ENCODE data around the gene F5.

The F5 gene

DNA sequence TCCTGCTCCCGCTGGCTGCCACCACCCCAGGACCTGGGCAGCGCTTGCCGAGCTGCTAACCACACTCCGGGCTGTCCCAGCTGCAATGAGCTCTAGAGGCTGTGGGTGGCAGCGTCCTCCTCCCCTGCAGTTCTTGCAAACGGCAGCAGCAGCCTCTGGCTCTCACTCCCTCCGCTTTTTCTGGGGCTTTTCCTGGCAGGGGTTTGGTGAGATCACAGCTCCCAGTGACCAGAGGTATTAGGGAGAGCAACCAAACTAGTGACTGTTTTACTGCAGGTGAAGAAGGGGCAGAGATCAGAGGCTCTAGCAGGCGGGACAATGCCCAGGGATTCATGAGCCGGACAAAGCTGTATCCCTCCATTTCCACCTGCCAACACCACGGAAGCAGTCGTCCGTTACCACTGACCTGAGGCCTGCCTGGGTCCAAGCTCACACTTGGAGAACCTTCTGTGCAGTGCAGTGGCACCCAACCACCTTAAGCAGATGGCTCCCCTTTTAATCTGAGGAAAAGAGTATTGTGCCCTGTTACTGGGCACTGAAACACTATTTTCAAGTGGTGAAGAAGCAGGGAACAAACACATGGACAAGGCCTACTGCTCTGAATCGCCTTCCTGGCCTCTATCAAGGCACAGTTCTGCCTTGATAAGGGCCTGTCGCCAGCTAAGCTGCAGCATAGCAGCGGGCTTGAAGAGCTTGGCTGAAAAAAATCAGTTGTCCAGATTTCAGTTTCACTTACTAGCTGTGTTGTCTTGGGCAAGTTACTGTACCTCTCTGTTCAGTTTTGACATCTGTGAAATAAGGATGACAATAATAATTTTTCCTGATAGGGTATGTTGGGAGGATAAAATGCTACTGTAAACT is at the start of gene F5:
Gene F5, minus strand, starts transcription at position 87 of the 861 bp plus-strand sequence. CDS start 95 bp downstream, outside the sequence.
- DNase-seq (ENCODE audit: low spot score) = peak; percentile 32

DNA sequence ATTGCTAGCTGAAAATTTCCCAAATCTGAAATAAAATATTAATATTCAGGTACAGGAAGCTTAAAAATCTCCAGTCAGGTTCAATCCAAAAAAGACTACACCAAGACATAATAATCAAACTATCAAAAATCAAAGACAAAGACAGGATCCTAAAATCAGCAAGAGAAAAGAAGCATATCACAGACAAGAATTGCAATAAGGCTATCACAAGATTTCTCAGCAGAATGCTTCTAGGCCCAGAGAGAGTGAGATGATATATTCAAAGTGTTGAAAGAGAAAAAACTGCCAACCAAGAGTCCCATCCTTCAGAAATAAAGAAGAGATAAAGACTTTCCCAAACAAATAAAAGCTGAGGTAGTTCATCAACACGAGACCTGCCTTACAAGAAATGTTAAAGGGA is 48.6 kb upstream of the F5 start:
- no peak for DNase-seq (ENCODE audit: low spot score)

DNA sequence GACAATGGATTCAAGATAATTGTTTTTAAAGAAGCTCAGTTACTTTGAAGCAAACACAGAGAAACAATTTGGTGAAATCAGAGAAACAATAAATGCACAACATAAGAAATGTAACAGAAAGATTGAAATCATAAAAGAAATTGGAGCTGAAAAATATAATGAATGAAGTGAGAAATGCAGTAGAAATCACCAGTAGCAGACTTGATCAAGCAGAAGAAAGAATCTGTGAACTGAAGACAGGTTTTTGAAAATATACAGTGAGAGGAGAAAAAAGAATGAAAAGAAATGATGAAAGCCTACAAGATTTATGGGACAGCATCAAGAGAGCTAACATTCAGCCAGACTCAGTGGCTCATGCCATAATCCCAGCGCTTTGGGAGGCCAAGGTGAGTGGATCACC is 47.9 kb upstream of the F5 start:
- no peak for DNase-seq (ENCODE audit: low spot score)

DNA sequence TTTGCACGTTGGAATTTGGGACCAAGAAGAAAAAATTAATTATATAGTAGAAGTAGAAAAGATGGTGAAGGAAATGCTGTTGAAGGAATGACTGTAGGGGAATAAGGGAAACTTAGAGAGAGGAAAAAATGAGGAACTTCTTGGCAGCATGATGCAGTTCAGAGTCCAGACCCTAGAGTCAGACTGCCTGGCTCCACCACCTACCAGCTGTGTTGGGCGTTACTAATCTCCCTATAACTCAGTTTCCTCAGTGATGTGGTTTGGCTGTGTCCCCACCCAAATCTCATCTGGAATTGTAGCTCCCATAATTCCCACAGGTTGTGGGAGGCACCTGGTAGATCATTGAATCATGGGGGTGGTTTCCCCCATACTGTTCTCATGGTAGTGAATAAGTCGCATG is 45.0 kb upstream of the F5 start:
- DNase-seq (ENCODE audit: low spot score) = no peak

DNA sequence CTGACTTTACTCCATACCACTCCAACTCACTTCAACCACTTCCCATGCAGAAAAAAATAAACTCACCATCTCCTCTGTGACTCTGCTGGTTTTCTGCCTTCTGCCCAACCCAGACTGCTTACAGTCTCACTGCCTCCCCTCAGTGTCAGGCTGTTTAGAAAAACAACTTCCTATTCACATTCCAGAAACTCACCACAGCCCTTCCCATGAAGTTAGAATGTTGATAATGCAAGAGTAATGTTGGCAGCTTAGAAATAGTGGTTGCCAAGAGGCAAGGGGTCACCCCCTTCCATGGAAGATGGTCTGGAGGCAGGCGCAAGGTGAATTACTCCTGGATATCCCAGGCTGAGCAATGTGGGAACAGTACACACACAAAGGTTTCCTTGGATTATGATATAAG is 43.7 kb upstream of the F5 start, which contains the start of gene SELP:
Gene SELP, minus strand, starts transcription at position 119 of the 400 bp plus-strand sequence. Its CDS starts 50 bp downstream, at position 69.
- DNase-seq (ENCODE audit: low spot score) = no peak

DNA sequence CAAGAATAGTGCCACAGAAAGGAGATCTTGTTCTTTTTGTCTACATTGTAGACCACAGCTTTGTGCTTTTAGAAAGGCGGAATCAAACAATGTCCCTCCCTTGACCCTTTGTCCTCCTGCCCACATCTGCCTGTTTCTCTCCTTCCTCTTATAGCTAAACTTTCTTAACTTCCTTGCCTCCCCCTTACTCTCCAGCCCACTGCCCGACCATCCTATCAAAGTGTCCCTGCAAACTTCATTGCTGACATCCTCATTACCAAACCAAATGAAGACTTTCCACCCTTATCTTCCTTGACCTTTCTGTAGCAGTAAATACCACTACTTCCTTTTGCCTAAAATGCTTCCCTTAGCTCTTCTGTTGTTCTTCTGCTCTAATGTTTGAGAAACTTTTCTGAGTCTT is 38.6 kb upstream of the F5 start:
- no peak for DNase-seq (ENCODE audit: low spot score)

DNA sequence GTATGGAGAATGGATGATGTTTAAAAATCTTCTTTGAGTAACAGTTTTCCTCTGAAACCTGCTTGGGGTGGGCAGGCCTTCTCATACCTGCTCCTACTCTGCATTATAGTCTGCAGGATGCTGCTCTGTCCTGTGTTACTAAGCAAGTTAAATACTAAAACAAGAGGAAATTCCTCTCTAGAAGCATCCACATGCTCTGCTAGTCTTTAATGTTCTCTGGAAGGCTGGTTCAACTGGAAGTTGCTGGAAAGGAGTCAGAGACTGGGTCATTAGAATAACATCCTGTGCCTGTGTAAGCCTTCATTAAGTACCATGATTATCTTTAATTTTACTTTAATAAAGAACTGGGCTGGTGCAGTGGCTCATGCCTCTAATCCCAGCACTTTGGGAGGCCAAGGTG is 37.8 kb upstream of the F5 start:
- DNase-seq (ENCODE audit: low spot score) = no peak

DNA sequence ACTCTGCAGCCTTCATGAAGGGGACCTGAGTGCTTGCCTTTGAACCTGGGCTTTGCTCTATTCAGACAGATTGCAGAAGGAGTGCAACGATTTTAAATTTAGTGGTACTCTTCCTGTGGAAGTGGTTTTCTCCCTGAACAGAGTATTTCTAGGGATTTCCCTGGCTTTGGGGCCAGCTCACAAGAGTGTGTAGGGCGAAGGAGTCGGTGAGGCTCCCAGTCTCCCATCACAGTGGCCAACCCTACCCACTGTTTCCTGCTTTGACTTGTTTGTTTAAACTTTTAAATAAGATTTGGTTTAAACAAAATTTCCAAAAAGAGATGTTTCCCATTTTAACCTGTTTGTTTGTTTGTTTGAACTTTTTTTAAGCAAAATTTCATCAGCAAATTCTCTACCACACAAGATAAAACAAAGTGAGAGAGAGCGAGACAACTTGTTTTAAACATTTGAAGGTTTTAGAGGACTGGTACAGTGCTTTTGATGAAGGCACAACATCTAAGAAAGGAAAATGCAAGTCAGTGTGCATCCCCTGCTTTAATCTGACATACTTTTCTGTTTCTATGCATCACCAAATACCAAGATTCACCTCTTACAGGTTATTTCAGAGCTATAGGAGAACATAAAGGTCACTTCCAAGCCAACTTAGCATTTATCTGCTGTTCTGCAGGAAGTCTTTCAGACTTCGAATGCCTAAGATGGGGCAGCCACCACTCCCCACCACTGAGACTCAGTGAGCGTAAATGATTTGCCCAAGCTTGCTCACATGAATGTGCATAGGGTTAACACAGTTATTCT is 37.0 kb upstream of the F5 start:
- DNase-seq (ENCODE audit: low spot score) = no peak

DNA sequence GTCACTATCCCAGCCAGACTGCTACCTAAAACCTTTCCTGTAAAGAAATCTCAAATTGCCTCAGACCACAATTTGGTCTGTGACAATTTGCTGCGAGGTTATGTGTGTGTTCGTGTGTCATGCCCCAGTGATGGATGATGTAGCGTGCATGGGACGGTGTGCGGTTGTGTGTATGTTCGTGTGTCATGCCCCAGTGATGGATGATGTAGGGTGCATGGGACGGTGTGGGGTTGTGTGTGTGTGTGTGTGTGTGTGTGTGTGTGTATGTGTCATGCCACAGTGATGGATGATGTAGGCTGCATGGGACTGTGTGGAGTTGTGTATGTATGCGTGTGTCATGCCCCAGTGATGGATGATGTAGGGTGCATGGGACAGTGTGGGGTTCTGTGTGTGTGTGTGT is 34.3 kb upstream of the F5 start:
- DNase-seq (ENCODE audit: low spot score) = no peak

DNA sequence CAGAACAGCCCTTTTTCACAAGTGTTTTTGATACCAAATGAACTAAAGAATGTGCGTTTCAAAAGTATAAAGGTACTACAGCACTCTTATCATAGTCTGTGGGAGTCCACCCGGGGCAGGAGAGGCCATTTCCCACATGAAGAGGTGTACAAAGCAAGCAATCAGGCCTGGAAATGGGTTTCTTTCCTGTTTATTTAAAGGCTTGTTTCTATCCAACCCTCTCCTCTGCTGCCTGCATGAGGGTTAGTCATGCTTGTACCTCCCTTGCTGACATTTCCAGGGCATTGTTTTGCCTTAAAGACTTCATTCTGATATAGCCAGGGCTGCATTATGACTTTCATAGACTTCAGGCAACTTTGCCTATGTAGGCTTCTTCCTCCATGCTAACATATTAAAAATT is 32.1 kb upstream of the F5 start:
- DNase-seq (ENCODE audit: low spot score) = no peak

DNA sequence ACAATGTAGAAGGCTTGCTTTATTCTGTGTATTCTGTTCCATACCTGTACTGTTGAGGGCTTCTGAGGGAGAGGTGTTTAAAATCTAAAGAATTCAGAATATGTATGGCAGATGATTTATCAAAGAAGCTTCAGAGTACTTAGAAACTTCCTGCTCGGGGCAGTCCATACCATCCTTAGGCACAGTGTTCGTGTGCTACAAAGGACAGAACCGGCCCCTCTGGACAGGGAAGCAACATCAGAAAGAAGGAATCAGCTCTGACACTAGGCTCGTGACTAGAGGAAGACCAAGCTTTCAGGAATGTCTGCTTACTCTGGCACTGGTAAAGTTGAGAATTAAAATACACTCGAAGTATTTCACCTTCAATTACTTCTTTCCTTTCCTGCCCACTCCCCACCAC is 29.5 kb upstream of the F5 start:
- DNase-seq (ENCODE audit: low spot score) = no peak

DNA sequence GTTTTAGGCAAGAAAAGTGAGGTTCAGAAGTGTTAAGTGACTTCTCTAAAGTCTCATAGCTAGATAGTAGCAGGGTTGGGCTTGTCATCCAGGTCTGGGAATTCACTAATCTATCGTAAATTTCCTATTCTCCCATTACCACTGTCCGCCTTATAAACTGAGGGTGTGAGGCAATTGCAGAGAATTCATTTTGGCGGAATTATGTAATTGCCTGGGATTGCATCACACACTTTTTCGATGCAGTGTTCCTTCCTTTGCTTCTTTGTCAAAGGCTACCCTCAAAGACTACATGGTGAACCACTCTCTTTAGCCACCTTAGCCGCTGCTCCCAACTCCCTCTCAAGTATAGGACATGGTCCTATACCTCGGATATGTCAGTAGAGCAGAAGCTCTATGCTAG is 24.6 kb upstream of the F5 start:
- DNase-seq (ENCODE audit: low spot score) = no peak

DNA sequence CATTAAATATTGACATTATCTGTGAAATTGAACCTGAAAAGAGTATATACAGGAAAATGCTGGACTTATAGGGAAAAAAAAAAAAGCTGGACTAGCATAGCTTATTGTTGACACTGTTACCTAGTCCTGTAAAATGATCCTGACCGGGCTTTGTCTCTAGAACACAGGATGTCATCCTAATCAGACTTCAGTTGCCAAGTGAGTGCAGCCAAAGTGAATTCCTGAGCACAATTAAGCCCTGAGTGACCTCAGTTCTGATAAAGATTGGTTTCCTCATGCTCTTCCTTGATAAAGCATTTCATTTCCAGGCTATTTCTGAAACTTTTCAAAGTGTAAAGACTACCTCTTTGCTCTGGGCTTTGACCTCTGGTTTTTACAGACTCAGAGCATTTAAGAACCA is 23.8 kb upstream of the F5 start:
- no peak for DNase-seq (ENCODE audit: low spot score)

DNA sequence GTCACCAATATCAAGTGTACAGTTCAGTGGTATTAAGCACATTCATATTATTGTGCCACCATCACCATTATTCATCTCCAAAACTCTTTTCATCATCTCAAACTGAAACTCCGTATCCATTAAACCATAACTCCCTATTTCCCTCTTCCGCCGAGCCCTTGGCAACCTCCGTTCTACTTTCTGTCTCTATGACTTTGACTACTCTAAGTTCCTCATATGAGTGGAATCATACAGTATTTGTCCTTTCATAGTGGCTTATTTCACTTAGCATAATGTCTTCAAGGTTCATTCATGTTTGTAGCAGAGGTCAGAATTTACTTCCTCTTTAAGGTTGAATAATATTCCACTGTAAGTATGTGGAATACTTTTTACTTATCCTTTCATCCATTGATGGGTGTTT is 21.9 kb upstream of the F5 start:
- DNase-seq (ENCODE audit: low spot score) = no peak

DNA sequence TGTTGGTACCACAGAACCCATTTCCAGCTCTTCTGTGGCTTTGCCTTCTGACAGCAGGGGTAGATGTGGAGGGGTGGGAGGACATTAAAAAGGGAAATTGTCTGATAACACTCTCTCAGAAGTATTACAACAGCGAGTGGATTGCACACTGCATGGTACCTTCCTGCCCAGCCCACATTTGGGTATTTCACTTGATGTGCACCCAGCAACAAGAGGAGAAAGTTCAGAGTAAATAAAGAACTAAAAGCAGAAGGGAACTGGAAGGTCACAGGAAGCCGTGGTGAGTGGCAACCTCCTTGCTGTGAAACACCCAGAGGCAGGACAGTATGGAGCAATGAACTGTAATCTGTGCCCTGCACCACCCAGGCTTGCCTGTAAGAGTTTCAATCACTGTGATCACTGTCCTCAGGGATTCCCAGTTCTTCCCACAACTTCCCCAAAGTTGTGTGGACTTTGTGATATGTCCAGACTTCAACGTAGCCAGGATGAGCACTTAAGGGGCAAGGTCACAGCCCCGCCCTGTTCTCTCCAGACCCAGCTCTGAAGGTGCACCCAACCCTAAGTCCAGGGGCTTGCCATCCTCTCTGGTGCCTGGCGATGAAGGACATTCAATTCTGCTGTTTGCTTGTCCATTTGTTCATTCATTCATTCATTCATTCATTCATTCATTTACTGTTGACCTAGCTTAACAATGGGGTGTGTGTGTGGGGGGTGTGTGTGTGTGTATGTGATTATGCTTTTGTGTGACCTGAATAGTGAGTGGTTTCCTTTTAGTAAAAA is 18.7 kb upstream of the F5 start:
- DNase-seq (ENCODE audit: low spot score) = no peak

DNA sequence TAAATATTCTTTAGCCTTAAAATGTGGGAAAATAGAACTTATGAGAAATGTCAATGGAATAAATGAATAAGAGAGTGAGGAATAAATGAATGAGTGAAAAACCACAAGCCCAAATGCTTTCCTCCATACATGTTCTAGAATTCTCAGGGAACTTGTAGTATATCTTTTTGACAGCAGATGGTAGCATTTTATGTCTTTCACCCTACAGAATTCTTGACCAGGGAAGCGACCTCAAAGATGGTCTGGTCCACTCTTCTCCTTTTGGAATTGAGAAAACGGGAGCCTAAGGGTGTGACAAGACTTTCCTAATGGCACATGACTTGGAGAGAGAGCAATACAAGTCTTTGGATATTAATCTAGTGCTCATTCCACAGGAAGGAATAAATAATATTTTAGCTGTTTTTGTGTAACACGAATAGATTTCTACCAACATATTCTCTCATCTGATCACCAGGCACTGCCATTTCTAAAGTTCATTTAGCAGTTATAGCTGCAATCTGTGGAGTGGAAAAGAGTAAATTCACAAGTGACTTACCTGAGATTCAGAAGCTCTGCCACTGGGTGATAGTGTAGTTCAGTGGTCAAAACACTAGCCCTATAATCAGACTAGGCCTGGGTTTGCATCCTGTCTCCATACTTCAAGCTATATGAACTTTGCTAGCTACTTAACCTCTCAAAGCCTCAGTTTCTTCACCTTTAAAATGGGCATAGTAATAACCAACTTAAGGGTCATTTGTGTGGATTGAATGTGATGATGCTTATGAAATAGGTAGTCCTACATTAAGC is 15.0 kb upstream of the F5 start:
- DNase-seq (ENCODE audit: low spot score) = no peak

DNA sequence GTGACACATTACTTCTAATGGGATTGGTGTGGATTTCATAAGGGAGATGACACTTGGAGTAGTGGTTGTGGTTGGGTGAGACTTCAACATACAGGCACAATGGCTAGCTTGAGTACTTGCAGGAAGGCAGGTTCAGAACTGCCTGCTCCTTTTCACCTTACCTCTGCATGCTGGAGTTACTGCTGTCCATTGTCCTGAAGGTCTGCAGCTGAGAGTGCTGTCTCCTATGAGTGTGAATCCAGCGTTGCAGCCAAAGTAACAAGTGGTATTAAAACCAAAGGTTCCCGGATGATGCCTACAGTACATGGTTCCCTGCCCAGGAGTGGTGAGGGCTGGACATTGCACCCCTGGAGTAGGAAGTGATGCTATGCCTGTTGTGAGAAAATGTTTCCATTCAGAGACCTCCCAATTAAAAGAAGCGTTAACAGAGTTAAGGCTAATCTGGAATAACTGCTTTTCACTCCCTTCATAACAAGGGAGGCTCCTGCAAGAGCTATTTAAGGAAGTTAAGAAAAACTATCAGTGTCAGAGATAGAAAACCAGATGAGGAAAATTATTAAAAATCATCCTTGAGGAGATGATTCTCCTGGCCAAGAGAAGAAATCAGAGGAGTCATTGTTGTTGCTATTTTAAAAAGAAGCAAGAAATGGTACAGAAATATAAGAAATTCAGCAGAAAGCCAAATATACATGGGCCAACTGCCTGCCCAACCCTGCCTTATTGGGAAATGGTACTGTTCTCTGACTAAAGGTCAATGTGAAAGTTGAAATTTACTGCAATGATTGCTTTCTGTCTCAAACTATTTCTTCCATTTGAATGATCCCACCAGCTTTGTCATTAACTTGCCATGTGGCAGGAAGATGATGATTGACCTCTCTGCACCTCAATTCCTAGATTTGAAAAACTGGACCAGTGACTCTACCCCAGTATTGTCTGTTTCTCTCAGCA is 9.8 kb upstream of the F5 start:
- DNase-seq (ENCODE audit: low spot score) = no peak

DNA sequence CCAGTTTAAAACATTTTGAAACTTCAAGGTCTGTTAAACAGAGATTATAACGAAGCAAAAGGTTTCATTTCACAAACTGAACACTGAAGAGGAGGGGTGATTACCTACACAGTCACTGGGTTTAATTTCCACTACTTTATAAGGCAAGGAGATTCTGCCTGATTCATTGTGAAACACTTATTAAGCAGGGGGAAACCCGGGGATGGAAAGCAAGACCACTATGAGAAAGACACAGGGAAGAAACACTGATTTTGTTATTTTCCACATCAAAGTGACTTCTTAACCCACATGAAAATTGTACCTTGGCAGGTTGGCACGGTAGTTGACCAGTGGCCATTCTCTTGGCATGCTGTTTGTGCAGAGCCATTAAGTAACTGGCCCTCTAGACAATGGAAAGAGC is 8.1 kb upstream of the F5 start:
- DNase-seq (ENCODE audit: low spot score) = no peak

DNA sequence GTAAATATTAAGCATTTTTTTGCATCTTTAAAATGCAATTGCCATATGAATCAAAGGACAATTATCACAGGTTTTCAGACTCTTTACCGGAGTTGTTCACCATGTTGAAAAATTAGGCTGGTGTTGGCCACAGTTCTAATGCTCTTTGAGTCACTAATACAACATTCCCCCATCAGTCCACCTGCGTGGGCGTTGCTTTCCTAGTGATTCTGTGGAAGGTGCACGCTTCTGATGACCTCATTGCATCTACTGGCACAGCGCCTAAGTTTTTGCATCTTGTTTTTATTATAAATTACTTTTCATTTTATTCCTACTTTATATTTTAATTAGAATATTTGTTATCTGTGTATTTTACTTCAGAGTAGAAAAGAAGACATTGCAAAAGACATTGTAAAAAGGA is 4.7 kb upstream of the F5 start:
- no peak for DNase-seq (ENCODE audit: low spot score)

DNA sequence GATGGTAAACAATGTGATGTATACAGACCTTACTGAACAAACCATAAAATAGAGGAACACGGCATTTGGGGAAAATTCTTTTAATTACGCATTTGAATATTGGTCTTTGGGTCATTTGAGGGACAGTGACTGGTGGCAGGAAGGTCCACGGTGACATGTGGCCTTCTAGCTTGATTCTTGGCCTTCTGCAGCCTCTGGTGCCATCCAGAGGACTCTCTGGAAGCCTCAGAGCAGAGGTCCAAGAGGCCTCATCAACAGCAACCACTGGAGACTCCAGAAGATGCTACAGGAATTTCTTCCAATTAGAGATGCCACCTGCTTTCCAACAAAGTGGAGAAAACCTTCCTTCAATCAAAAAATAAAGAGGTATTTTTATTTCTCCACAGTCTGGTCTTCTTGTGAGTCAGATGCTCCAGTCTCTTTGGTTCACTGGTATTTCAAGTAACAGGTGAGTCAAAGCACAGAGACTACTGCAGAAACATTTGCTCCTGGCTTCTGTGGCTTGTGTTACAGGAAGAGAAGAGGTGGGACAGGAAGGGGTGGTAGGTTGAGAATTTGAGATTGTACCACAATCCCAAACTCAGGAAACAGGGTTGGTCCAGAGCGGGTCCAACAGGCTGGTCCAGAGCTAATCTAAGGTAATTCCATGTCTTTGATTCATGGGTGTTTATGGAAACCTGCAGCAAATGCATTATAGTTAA is 2.7 kb upstream of the F5 start:
- DNase-seq (ENCODE audit: low spot score) = no peak

Data from HuH-7.5 (cell line).